Smooth muscle cell (in vitro differentiated cells): ENCODE measurements around the gene BIRC2. TPM values are rescaled to one million over a fixed set of nuclear protein-coding genes. Genes with fewer than 3 reads are reported as not detected.

Experiments
- DNase-seq: peaks from one replicate; lab custom pipeline; 2025; ENCODE audit not compliant: unreplicated experiment; lab: John Stamatoyannopoulos, UW
- H2AFZ ChIP-seq: fragments of 200-600 bp; sonication (generic); 2 replicates; pipeline ENCODE4 v1.6.0; 2016; ENCODE audit warnings: antibody characterized with exemption, low read depth, mild to moderate bottlenecking
- H3F3A ChIP-seq: fragments of 200-600 bp; sonication (generic); 2 replicates; pipeline ENCODE4 v1.6.0; 2017; ENCODE audit warnings: antibody characterized with exemption, low read depth
- H3K27ac ChIP-seq: fragments of 200-600 bp; sonication (generic); 2 replicates; pipeline ENCODE4 v1.5.1; 2016; ENCODE audit warnings: low read depth, mild to moderate bottlenecking
- H3K27me3 ChIP-seq: fragments of 200-600 bp; sonication (generic); 2 replicates; pipeline ENCODE4 v1.6.1; 2016; ENCODE audit warnings: low read depth, mild to moderate bottlenecking
- H3K36me3 ChIP-seq: fragments of 200-600 bp; sonication (generic); 2 replicates; pipeline ENCODE4 v1.5.1; 2016; ENCODE audit warnings: low read depth
- H3K4me1 ChIP-seq: fragments of 200-600 bp; sonication (generic); 2 replicates; pipeline ENCODE4 v1.5.1; 2016; ENCODE audit warnings: low read depth
- H3K4me2 ChIP-seq: fragments of 200-600 bp; sonication (generic); 2 replicates; pipeline ENCODE4 v1.6.0; 2016; ENCODE audit warnings: mild to moderate bottlenecking
- H3K4me3 ChIP-seq: fragments of 200-600 bp; sonication (generic); 2 replicates; pipeline ENCODE4 v1.5.1; 2016; ENCODE audit warnings: mild to moderate bottlenecking
- H3K79me2 ChIP-seq: fragments of 200-600 bp; sonication (generic); 2 replicates; pipeline ENCODE4 v1.6.0; 2016; ENCODE audit warnings: low read depth, mild to moderate bottlenecking
- H3K9ac ChIP-seq: fragments of 200-600 bp; sonication (generic); 2 replicates; pipeline ENCODE4 v1.6.0; 2016; ENCODE audit warnings: low read depth
- H3K9me3 ChIP-seq: fragments of 200-600 bp; sonication (generic); replicated peaks from 2 replicates; pipeline ENCODE4 v1.5.1; 2016; ENCODE audit warnings: low read depth
- H4K20me1 ChIP-seq: fragments of 200-600 bp; sonication (generic); 2 replicates; pipeline ENCODE4 v1.6.0; 2016; ENCODE audit warnings: low read depth
- WGBS: methylation state at CpG from one replicate; pipeline ENCODE4 v1.1.7; 2016; ENCODE audit warnings: low lambda C conversion rate; 5-methylcytosine and 5-hydroxymethylcytosine counted together
- polyA plus RNA-seq: library from polyadenylated mRNA; unstranded; fragments of >200 nt; fragmentation: Nextera tagmentation; extraction: Ambion mirVana; gene quantifications from 2 replicates; pipeline ENCODE4 v1.2.1, GENCODE V29; 2016
- total RNA-seq: library from RNA; depleted of rRNA; stranded (reverse); fragments of >200 nt; gene quantifications from 2 replicates; pipeline ENCODE4 v1.2.3, GENCODE V29; 2014
- TF ChIP-seq, protein P1 (sequence below): fragments of 200-600 bp; sonication (generic); IDR thresholded peaks from 2 replicates; pipeline ENCODE4 v1.5.1; 2017; ENCODE audit warnings: borderline replicate concordance, mild to moderate bottlenecking, antibody characterized with exemption; ENCODE audit not compliant: insufficient read depth, poor library complexity, severe bottlenecking

Gene BIRC2
- total and polyA plus RNA-seq, 2 experiments from 2014 or later = 46.3 to 170 TPM

DNA sequence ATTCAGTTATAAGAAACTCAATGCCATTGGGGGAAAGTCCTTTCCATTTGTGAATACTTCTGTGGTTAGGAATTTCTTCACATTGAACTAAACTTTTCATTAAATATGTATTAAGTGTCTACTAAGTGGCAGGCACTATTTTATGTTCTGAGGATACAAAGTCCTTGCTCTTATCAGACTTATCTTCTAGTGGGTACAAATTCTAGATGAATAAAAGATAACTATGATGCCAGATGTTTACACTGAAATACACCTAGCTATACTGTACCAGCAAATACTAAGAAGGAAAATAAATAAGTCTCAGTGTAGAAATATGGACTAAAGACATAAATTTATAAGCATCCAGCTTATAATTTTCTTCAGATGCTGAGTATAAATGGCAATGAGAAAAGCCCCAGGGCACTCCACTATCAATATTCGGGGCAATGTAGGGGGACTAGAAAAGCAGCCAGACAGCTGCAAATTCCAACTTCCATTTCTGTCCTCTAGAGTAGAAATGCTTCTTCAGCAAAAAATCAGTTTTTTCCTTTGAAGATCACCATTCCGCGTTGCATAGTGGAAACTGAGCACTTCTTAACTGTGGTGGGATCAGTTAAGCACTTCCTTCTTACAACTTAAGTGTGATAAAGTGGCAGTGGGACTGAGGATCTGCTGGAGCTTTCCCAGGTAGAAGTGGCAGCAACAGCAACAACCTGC, 41.5 kb upstream of the BIRC2 start:
- Histone ChIP-seq H3K27me3 (no peaks in the 10 kb centered on the region), H3K4me3 (no peak overlapping the region), H2AFZ (no peak overlapping the region), H3K4me1 (no peaks in the 10 kb centered on the region), H4K20me1 (no peaks in the 10 kb centered on the region), H3K4me2 (no peak overlapping the region), H3K9ac (no peak overlapping the region), H3K36me3 (no peaks in the 10 kb centered on the region), H3K9me3 (no peaks in the 10 kb centered on the region), H3F3A (no peaks in the 10 kb centered on the region), H3K79me2 (no peaks in the 10 kb centered on the region), H3K27ac (no peak overlapping the region)
- 83% methylated on average over 3 of the region's 3 CpGs for whole genome bisulfite sequencing
- TF ChIP-seq, protein P1, sequence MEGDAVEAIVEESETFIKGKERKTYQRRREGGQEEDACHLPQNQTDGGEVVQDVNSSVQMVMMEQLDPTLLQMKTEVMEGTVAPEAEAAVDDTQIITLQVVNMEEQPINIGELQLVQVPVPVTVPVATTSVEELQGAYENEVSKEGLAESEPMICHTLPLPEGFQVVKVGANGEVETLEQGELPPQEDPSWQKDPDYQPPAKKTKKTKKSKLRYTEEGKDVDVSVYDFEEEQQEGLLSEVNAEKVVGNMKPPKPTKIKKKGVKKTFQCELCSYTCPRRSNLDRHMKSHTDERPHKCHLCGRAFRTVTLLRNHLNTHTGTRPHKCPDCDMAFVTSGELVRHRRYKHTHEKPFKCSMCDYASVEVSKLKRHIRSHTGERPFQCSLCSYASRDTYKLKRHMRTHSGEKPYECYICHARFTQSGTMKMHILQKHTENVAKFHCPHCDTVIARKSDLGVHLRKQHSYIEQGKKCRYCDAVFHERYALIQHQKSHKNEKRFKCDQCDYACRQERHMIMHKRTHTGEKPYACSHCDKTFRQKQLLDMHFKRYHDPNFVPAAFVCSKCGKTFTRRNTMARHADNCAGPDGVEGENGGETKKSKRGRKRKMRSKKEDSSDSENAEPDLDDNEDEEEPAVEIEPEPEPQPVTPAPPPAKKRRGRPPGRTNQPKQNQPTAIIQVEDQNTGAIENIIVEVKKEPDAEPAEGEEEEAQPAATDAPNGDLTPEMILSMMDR = no peak
- DNase-seq = no peak

DNA sequence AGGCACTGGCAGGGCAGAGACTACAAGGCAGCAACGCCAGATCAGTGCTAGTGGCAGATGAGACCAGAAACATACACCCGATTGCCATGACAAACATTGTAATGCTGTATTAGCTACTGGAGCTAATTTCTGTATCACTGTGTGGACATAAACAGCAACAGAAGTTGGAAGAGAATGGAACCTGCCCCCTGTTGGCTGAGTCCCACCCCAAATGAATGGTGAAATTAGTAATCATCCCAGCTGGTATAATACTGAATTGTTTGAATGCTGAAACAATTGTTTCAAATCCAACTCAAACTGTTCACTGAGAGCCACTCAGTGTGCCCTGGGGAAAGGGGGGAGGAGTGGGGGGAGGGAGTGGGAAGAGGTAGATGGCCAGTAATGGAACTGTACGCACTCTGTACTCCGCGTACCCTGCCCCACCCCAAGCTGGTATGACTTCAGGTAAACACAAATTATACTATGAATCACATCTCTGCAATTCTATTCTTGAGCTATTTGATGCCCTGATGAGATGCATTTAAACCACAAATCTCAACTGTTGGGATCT, 40.9 kb upstream of the BIRC2 start:
- WGBS = 83% methylated on average over 5 of the region's 5 CpGs

DNA sequence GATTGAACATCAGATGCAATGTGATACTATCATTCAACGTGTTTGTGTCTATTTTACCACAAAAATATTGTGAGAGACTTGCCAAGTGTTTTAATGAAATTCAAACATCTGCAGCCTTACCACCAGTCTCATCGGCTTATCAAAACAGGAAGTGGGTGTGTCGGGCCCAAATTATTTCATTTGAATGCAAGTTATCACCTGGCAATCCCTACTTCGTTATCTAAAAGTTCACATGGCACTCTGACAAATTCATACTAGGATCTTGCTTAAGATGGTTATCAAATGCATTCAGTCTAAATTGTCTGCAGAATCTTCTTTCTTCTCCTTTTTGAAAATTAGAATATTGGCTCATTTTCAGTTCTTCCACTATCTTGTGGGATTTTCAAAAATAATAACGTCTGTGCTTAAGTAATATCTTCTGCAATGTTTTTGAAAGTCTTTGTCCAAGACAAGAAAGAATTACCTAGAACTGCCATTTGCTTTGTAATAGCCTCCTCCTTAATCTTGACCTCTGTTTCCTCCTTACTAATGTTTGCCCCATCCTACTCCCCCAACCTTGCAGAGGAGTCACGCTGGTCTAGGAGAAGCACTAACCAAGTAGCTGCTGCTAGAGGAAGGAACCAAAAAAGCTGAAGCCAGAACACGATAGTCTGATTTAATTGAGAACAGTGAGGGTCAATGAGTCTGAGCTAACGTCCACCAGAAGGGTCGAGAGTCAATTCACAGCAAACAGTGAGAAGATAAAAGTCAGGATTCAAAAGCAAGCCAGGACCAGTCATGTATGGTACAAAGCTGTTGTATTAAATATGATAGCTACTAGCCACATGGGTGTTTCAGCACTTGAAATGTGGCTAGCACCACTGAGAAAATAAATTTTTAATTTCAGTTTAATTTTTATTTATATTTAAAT, 39.9 kb upstream of the BIRC2 start:
- TF ChIP-seq, protein P1 = no peak
- no peaks in the 10 kb centered on the region for H3K79me2 ChIP-seq
- no peaks in the 10 kb centered on the region for H3K36me3 ChIP-seq
- H3K27ac ChIP-seq = no peak overlapping the region
- H3F3A ChIP-seq = no peaks in the 10 kb centered on the region
- no peak overlapping the region for H3K9ac ChIP-seq
- no peak overlapping the region for H3K4me2 ChIP-seq
- H3K9me3 ChIP-seq = no peaks in the 10 kb centered on the region
- no peaks in the 10 kb centered on the region for H3K4me1 ChIP-seq
- H3K27me3 ChIP-seq = no peaks in the 10 kb centered on the region
- no peak for DNase-seq
- 77% methylated on average over 9 of the region's 9 CpGs for WGBS
- no peak overlapping the region for H3K4me3 ChIP-seq
- H2AFZ ChIP-seq = no peak overlapping the region
- H4K20me1 ChIP-seq = no peaks in the 10 kb centered on the region

More for the DNA sequence above, 40.9 kb upstream of the BIRC2 start:
- no peaks in the 10 kb centered on the region for H3K9me3 ChIP-seq
- H3F3A ChIP-seq = no peaks in the 10 kb centered on the region
- no peaks in the 10 kb centered on the region for H3K27me3 ChIP-seq
- no peak overlapping the region for H3K9ac ChIP-seq
- no peak for DNase-seq
- H3K4me2 ChIP-seq = no peak overlapping the region
- H3K79me2 ChIP-seq = no peaks in the 10 kb centered on the region
- H3K27ac ChIP-seq = no peak overlapping the region
- H3K4me3 ChIP-seq = no peak overlapping the region
- H4K20me1 ChIP-seq = no peaks in the 10 kb centered on the region
- H3K4me1 ChIP-seq = no peaks in the 10 kb centered on the region
- H3K36me3 ChIP-seq = no peaks in the 10 kb centered on the region
- no peak overlapping the region for H2AFZ ChIP-seq
- TF ChIP-seq, protein P1 = peak; percentile 5
